ENCODE data around the gene ROBO1.

ROBO1 gene

DNA sequence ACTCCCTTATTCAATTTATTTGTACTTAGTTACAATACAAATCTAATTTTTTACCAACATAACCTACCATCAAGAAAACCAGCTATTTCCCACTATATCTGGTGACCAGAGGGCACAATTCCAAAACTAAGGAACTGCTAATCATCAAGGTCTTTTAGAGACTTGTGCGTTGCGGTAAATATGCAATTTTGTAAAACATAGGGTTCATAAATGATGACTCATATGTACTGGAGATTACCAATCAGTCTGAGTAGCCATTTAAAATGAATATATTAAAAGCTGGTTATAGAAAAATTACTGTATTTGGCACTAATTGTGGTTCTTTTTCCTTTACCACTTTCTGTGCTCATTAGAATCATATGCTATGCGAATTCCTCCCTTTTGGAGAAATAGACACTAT, 859.6 kb downstream of the ROBO1 start:
- H3K9me2 ChIP-seq (replicated peaks; ENCODE audit: insufficient read depth, low read length), result no peaks in the 10 kb centered on the region
- H3K9ac ChIP-seq (ENCODE audit: low read length), result no peak overlapping the region
- no peaks in the 10 kb centered on the region for H3K27me3 ChIP-seq (ENCODE audit: low read length)
- H3K27ac ChIP-seq (ENCODE audit: low read depth, low read length), result no peak overlapping the region
- TF ChIP-seq, protein P1, sequence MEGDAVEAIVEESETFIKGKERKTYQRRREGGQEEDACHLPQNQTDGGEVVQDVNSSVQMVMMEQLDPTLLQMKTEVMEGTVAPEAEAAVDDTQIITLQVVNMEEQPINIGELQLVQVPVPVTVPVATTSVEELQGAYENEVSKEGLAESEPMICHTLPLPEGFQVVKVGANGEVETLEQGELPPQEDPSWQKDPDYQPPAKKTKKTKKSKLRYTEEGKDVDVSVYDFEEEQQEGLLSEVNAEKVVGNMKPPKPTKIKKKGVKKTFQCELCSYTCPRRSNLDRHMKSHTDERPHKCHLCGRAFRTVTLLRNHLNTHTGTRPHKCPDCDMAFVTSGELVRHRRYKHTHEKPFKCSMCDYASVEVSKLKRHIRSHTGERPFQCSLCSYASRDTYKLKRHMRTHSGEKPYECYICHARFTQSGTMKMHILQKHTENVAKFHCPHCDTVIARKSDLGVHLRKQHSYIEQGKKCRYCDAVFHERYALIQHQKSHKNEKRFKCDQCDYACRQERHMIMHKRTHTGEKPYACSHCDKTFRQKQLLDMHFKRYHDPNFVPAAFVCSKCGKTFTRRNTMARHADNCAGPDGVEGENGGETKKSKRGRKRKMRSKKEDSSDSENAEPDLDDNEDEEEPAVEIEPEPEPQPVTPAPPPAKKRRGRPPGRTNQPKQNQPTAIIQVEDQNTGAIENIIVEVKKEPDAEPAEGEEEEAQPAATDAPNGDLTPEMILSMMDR (IDR thresholded peaks at IDR 0.05; ENCODE audit: insufficient read depth, low read length, poor library complexity, severe bottlenecking), result no peak
- no peak for TF ChIP-seq EZH2phosphoT487 (conservative IDR thresholded peaks at IDR 0.05; ENCODE audit: low read length)
- H3K4me2 ChIP-seq (ENCODE audit: low read depth, low read length, poor library complexity, severe bottlenecking), result no peak overlapping the region
- no peak overlapping the region for H3K4me3 ChIP-seq (ENCODE audit: insufficient read depth, low read length, poor library complexity, severe bottlenecking)
- H3K36me3 ChIP-seq (ENCODE audit: low read length), result no peaks in the 10 kb centered on the region
- no peaks in the 10 kb centered on the region for H3F3A ChIP-seq (ENCODE audit: insufficient read depth)
- H2AFZ ChIP-seq (ENCODE audit: low read depth, low read length, severe bottlenecking), result no peak overlapping the region
- no peaks in the 10 kb centered on the region for H3K79me2 ChIP-seq (ENCODE audit: insufficient read depth, low read length)
- no peaks in the 10 kb centered on the region for H3K9me3 ChIP-seq (ENCODE audit: insufficient read depth, low read length)
- H4K20me1 ChIP-seq (ENCODE audit: low read depth, low read length), result no peaks in the 10 kb centered on the region

DNA sequence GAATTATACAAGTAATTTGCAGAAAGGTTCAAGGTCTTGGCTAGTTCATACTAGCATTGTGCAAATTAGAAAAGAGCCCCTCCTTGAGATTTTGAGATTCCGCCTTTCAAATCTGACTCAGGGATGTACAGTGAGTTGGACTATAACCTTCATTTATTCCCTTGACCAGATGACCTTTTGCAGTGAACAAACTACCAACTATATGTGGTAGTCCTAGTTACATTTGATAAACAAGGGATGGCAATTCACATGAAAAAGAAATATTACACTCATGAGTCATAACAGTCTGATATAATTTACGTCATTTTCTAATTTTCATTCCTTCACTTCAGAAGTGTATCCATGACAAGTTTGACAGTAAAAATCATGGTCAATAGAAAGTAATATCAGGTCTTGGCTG, 860.4 kb downstream of the ROBO1 start:
- no peak overlapping the region for H3K4me2 ChIP-seq (ENCODE audit: low read depth, low read length, poor library complexity, severe bottlenecking)
- H3K9me3 ChIP-seq (ENCODE audit: insufficient read depth, low read length), result no peaks in the 10 kb centered on the region
- H4K20me1 ChIP-seq (ENCODE audit: low read depth, low read length), result no peaks in the 10 kb centered on the region
- no peak overlapping the region for H3K4me3 ChIP-seq (ENCODE audit: insufficient read depth, low read length, poor library complexity, severe bottlenecking)
- H3F3A ChIP-seq (ENCODE audit: insufficient read depth), result no peaks in the 10 kb centered on the region
- no peak overlapping the region for H3K27ac ChIP-seq (ENCODE audit: low read depth, low read length)
- H3K79me2 ChIP-seq (ENCODE audit: insufficient read depth, low read length), result no peaks in the 10 kb centered on the region
- H3K9me2 ChIP-seq (replicated peaks; ENCODE audit: insufficient read depth, low read length), result no peaks in the 10 kb centered on the region
- H2AFZ ChIP-seq (ENCODE audit: low read depth, low read length, severe bottlenecking), result no peak overlapping the region
- H3K27me3 ChIP-seq (ENCODE audit: low read length), result no peaks in the 10 kb centered on the region
- no peaks in the 10 kb centered on the region for H3K36me3 ChIP-seq (ENCODE audit: low read length)
- no peak overlapping the region for H3K9ac ChIP-seq (ENCODE audit: low read length)
- TF ChIP-seq, protein P1 (IDR thresholded peaks at IDR 0.05; ENCODE audit: insufficient read depth, low read length, poor library complexity, severe bottlenecking), result no peak
- no peak for TF ChIP-seq EZH2phosphoT487 (conservative IDR thresholded peaks at IDR 0.05; ENCODE audit: low read length)

DNA sequence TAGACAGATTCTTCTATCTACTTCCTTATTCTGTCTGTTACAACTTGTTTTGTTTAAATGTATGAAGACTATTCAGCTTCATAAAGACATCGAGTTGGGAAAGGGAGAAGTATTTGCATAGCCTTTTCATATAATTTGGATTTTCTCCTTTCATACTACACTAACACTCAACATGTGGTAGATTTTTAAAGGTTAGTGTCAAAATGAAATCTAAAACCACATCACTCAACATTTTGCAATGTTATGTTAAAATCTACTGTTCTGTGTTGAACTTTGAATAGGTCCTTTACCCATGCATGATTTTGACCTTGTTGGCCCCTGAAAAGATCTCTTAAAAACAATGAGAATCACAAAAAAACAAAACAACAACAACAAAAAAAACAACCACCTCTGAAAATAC, 860.9 kb downstream of the ROBO1 start:
- H2AFZ ChIP-seq (ENCODE audit: low read depth, low read length, severe bottlenecking), result no peak overlapping the region
- H3K9ac ChIP-seq (ENCODE audit: low read length), result no peak overlapping the region
- H3K27ac ChIP-seq (ENCODE audit: low read depth, low read length), result no peak overlapping the region
- no peaks in the 10 kb centered on the region for H3K27me3 ChIP-seq (ENCODE audit: low read length)
- H3K79me2 ChIP-seq (ENCODE audit: insufficient read depth, low read length), result no peaks in the 10 kb centered on the region
- H3K4me2 ChIP-seq (ENCODE audit: low read depth, low read length, poor library complexity, severe bottlenecking), result no peak overlapping the region
- H3K36me3 ChIP-seq (ENCODE audit: low read length), result no peaks in the 10 kb centered on the region
- no peaks in the 10 kb centered on the region for H3F3A ChIP-seq (ENCODE audit: insufficient read depth)
- TF ChIP-seq, protein P1 (IDR thresholded peaks at IDR 0.05; ENCODE audit: insufficient read depth, low read length, poor library complexity, severe bottlenecking), result no peak
- no peak for TF ChIP-seq EZH2phosphoT487 (conservative IDR thresholded peaks at IDR 0.05; ENCODE audit: low read length)
- H4K20me1 ChIP-seq (ENCODE audit: low read depth, low read length), result no peaks in the 10 kb centered on the region
- no peaks in the 10 kb centered on the region for H3K9me2 ChIP-seq (replicated peaks; ENCODE audit: insufficient read depth, low read length)
- no peaks in the 10 kb centered on the region for H3K9me3 ChIP-seq (ENCODE audit: insufficient read depth, low read length)
- H3K4me3 ChIP-seq (ENCODE audit: insufficient read depth, low read length, poor library complexity, severe bottlenecking), result no peak overlapping the region
